Sigmoid colon (tissue), 4 donors: ENCODE data around the gene CDC14A.

ENCODE experiments used
- POLR2AphosphoS5 ChIP-seq, 4 donors: sonication (generic); formaldehyde crosslinking; IDR thresholded peaks; one replicate each; pipeline ENCODE4 v1.6.1; 2017; ENCODE audit warnings: antibody characterized with exemption in 4 of 4
- TF ChIP-seq, protein P1 (sequence below), 4 experiments: fragments of 450-650 bp in 3 of 4; fragments of 200-600 bp in 1 of 4; IDR thresholded peaks; one replicate each; pipeline ENCODE4 v1.5.1; 2016 to 2019; ENCODE audit warnings: antibody characterized with exemption in 4 of 4, mild to moderate bottlenecking in 3 of 4, moderate library complexity in 2 of 4

DNA sequence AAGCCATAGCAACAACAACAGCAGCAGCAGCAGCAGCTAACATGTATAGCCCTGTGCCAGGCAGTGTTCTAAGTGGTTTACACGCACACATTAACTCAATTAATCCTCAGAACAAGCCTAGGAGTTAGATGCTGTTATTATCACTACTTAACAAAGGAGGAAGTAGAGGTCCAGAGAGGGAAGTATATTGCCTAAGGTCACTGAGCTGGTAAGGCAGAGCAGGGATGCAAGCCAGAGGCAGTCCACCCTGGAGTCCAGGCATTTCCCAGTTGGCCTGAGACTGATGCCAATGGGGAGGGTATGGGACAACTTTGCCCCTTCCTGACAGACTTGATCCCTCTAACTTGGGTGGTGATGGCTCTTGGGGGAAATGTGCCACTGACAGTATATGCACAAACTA lies 6.8 kb downstream of the CDC14A start:
- TF ChIP-seq POLR2AphosphoS5 (IDR thresholded peaks at IDR 0.05), result no peak
- TF ChIP-seq, protein P1, sequence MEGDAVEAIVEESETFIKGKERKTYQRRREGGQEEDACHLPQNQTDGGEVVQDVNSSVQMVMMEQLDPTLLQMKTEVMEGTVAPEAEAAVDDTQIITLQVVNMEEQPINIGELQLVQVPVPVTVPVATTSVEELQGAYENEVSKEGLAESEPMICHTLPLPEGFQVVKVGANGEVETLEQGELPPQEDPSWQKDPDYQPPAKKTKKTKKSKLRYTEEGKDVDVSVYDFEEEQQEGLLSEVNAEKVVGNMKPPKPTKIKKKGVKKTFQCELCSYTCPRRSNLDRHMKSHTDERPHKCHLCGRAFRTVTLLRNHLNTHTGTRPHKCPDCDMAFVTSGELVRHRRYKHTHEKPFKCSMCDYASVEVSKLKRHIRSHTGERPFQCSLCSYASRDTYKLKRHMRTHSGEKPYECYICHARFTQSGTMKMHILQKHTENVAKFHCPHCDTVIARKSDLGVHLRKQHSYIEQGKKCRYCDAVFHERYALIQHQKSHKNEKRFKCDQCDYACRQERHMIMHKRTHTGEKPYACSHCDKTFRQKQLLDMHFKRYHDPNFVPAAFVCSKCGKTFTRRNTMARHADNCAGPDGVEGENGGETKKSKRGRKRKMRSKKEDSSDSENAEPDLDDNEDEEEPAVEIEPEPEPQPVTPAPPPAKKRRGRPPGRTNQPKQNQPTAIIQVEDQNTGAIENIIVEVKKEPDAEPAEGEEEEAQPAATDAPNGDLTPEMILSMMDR (IDR thresholded peaks at IDR 0.05), result no peak
